ENCODE measurements around the gene RECK. TPM values are rescaled to one million over a fixed set of nuclear protein-coding genes. Genes with fewer than 3 reads are reported as not detected.

RECK gene
- total RNA-seq, 1 experiment from 2014 or later = 5.0 TPM

DNA sequence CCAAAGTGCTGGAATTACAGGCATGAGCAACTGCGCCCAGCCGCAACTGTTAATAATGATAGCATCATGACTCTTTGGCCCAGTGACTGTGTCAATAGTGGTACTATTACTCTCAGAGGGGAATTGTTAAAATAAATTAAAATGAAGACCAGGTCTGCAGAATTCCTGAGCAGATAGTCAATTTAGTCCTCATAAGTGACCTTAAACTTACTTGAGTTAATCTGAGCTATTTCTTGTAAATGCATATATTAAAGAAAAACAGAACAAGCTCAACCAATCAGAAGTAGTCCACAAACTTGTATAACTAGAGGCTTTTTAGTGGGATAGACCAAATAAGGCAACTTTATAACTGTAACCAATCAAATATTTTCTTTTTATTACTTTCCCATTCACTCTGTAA, 1.7 kb upstream of the RECK start:
- H3K9me3 ChIP-seq (ENCODE audit: low read length) = no peaks in the 10 kb centered on the region
- H2AFZ ChIP-seq (ENCODE audit: low read length) = no peak overlapping the region
- CTCF ChIA-PET = no interaction called here
- BruUV-seq (replicated peaks) = no TSS peak
- ATAC-seq (no peak), DNase-seq (no peak)
- no peak overlapping the region for H3K9ac ChIP-seq (ENCODE audit: low read length)
- no peaks in the 10 kb centered on the region for H3K36me3 ChIP-seq (ENCODE audit: low read depth, low read length)
- H3K27me3 ChIP-seq (ENCODE audit: low read length) = no peaks in the 10 kb centered on the region
- H3F3A ChIP-seq (ENCODE audit: low read length, unreplicated experiment) = no peaks in the 10 kb centered on the region
- peaks cover 23% of the 10 kb centered on the region for H3K79me2 ChIP-seq (ENCODE audit: low read length)
- peaks cover 16% of the 10 kb centered on the region for H3K4me1 ChIP-seq (ENCODE audit: insufficient read depth, low read length)
- no peak overlapping the region for H3K4me2 ChIP-seq (ENCODE audit: low read length)
- TF ChIP-seq EZH2phosphoT487 (IDR thresholded peaks at IDR 0.05; ENCODE audit: borderline replicate concordance, low read length) (no peak), EZH2 (IDR thresholded peaks at IDR 0.05; ENCODE audit: low read length, unreplicated experiment) (no peak)
- TF ChIP-seq, protein P1, sequence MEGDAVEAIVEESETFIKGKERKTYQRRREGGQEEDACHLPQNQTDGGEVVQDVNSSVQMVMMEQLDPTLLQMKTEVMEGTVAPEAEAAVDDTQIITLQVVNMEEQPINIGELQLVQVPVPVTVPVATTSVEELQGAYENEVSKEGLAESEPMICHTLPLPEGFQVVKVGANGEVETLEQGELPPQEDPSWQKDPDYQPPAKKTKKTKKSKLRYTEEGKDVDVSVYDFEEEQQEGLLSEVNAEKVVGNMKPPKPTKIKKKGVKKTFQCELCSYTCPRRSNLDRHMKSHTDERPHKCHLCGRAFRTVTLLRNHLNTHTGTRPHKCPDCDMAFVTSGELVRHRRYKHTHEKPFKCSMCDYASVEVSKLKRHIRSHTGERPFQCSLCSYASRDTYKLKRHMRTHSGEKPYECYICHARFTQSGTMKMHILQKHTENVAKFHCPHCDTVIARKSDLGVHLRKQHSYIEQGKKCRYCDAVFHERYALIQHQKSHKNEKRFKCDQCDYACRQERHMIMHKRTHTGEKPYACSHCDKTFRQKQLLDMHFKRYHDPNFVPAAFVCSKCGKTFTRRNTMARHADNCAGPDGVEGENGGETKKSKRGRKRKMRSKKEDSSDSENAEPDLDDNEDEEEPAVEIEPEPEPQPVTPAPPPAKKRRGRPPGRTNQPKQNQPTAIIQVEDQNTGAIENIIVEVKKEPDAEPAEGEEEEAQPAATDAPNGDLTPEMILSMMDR (conservative IDR thresholded peaks at IDR 0.05; ENCODE audit: low read depth, low read length) = no peak
- intact Hi-C loops (cut with micrococcal nuclease) = no loop called here
- POLR2A ChIA-PET (ENCODE audit: unreplicated experiment) = no interaction called here
- no peaks in the 10 kb centered on the region for H4K20me1 ChIP-seq (ENCODE audit: low read length)
- H3K27ac ChIP-seq (ENCODE audit: low read length) = no peak overlapping the region
- no peaks in the 10 kb centered on the region for H3K9me2 ChIP-seq (replicated peaks; ENCODE audit: low read length)
- H3K4me3 ChIP-seq (ENCODE audit: low read length) = no peak overlapping the region

GRCh38 chr9:36036253-36036779, 397 bp upstream of the RECK start:
- TF ChIP-seq, protein P1 (conservative IDR thresholded peaks at IDR 0.05; ENCODE audit: low read depth, low read length) = no peak
- TF ChIP-seq EZH2phosphoT487 (IDR thresholded peaks at IDR 0.05; ENCODE audit: borderline replicate concordance, low read length) (no peak), EZH2 (IDR thresholded peaks at IDR 0.05; ENCODE audit: low read length, unreplicated experiment) (no peak)
- no peak for DNase-seq
- Histone ChIP-seq H4K20me1 (ENCODE audit: low read length) (no peaks in the 10 kb centered on the region), H3K79me2 (ENCODE audit: low read length) (peaks cover 23% of the 10 kb centered on the region), H3K9me2 (replicated peaks; ENCODE audit: low read length) (no peaks in the 10 kb centered on the region), H3K27me3 (ENCODE audit: low read length) (no peaks in the 10 kb centered on the region), H3K9ac (ENCODE audit: low read length) (peak overlapping the region; percentile 67; the same call in 1 of the 2 replicates), H3K27ac (ENCODE audit: low read length) (no peak overlapping the region), H3F3A (ENCODE audit: low read length, unreplicated experiment) (no peaks in the 10 kb centered on the region), H3K4me1 (ENCODE audit: insufficient read depth, low read length) (peaks cover 21% of the 10 kb centered on the region), H3K4me2 (ENCODE audit: low read length) (peak overlapping the region; percentile 91), H3K4me3 (ENCODE audit: low read length) (peak overlapping the region; percentile 94), H3K36me3 (ENCODE audit: low read depth, low read length) (no peaks in the 10 kb centered on the region), H2AFZ (ENCODE audit: low read length) (peak overlapping the region; percentile 86), H3K9me3 (ENCODE audit: low read length) (no peaks in the 10 kb centered on the region)
- intact Hi-C loops (cut with micrococcal nuclease) = loop anchor here (2.0 kb wide), 1 partner anchor 54 kb away; no protein-coding TSS in a partner anchor
- no TSS peak for BruUV-seq (replicated peaks)
- ATAC-seq = no peak
- POLR2A ChIA-PET (ENCODE audit: unreplicated experiment) = interaction anchor here (0.6 kb wide), 1 partner anchor 153 kb away, joined by 4 read pairs; no protein-coding TSS in a partner anchor
- CTCF ChIA-PET = interaction anchor here (0.6 kb wide), 1 partner anchor 146 kb away, joined by 5 read pairs; no protein-coding TSS in a partner anchor

GRCh38 chr9:36037549-36038122, 923 bp downstream of the RECK start:
- CTCF ChIA-PET = no interaction called here
- H3K9ac ChIP-seq (ENCODE audit: low read length) = peak overlapping the region; percentile 67
- BruUV-seq (replicated peaks) = TSS peak; percentile 52

More at GRCh38 chr9:36037549-36038122, 923 bp downstream of the RECK start:
- no peaks in the 10 kb centered on the region for H4K20me1 ChIP-seq (ENCODE audit: low read length)
- H3K36me3 ChIP-seq (ENCODE audit: low read depth, low read length) = no peaks in the 10 kb centered on the region
- peak overlapping the region; percentile 86 for H2AFZ ChIP-seq (ENCODE audit: low read length)
- TF ChIP-seq EZH2phosphoT487 (IDR thresholded peaks at IDR 0.05; ENCODE audit: borderline replicate concordance, low read length) = no peak
- TF ChIP-seq, protein P1 (conservative IDR thresholded peaks at IDR 0.05; ENCODE audit: low read depth, low read length) = no peak
- TF ChIP-seq EZH2 (IDR thresholded peaks at IDR 0.05; ENCODE audit: low read length, unreplicated experiment) = no peak
- H3K4me1 ChIP-seq (ENCODE audit: insufficient read depth, low read length) = peaks cover 21% of the 10 kb centered on the region
- peak overlapping the region; percentile 94 for H3K4me3 ChIP-seq (ENCODE audit: low read length)
- peak overlapping the region; percentile 91 for H3K4me2 ChIP-seq (ENCODE audit: low read length)
- intact Hi-C loops (cut with micrococcal nuclease) = loop anchor here (2.0 kb wide), 1 partner anchor 53 kb away; no protein-coding TSS in a partner anchor
- no peaks in the 10 kb centered on the region for H3K9me3 ChIP-seq (ENCODE audit: low read length)
- H3K27me3 ChIP-seq (ENCODE audit: low read length) = no peaks in the 10 kb centered on the region
- H3F3A ChIP-seq (ENCODE audit: low read length, unreplicated experiment) = no peaks in the 10 kb centered on the region
- H3K79me2 ChIP-seq (ENCODE audit: low read length) = peaks cover 23% of the 10 kb centered on the region
- H3K9me2 ChIP-seq (replicated peaks; ENCODE audit: low read length) = no peaks in the 10 kb centered on the region
- POLR2A ChIA-PET (ENCODE audit: unreplicated experiment) = no interaction called here
- H3K27ac ChIP-seq (ENCODE audit: low read length) = no peak overlapping the region
- DNase-seq = peak; percentile 10
- peak; percentile 14 for ATAC-seq

Data from PC-3 (cell line).